ENCODE results near the gene P2RY13. TPM values are rescaled to one million over a fixed set of nuclear protein-coding genes. Genes with fewer than 3 reads are reported as not detected.

The P2RY13 gene
- total RNA-seq, 1 experiment from 2014 or later = not detected

- DNase-seq (peak; percentile 58), ATAC-seq (peak; percentile 49)
- peak overlapping the region; percentile 70 for H3K27ac ChIP-seq (ENCODE audit: low read length)
- no peaks in the 10 kb centered on the region for H4K20me1 ChIP-seq (ENCODE audit: low read length)
- POLR2A ChIA-PET (ENCODE audit: unreplicated experiment) = no interaction called here
- peak overlapping the region; percentile 15 for H3K4me3 ChIP-seq (ENCODE audit: low read length)
- no peaks in the 10 kb centered on the region for H3K9me3 ChIP-seq (ENCODE audit: low read length)
- H3K27me3 ChIP-seq (ENCODE audit: low read length) = no peaks in the 10 kb centered on the region
- peaks cover 69% of the 10 kb centered on the region for H3K4me1 ChIP-seq (ENCODE audit: insufficient read depth, low read length)
- H3K4me2 ChIP-seq (ENCODE audit: low read length) = peak overlapping the region; percentile 71
- TF ChIP-seq EZH2 (IDR thresholded peaks at IDR 0.05; ENCODE audit: low read length, unreplicated experiment) (no peak), CTCF (conservative IDR thresholded peaks at IDR 0.05; ENCODE audit: low read depth, low read length) (no peak), EZH2phosphoT487 (IDR thresholded peaks at IDR 0.05; ENCODE audit: borderline replicate concordance, low read length) (no peak)
- H3F3A ChIP-seq (ENCODE audit: low read length, unreplicated experiment) = peaks cover 6% of the 10 kb centered on the region
- no peaks in the 10 kb centered on the region for H3K9me2 ChIP-seq (replicated peaks; ENCODE audit: low read length)
- intact Hi-C loops (cut with micrococcal nuclease) = loop anchor here (2.0 to 5.0 kb wide), 2 partner anchors 29 to 588 kb away; no protein-coding TSS in a partner anchor
- H2AFZ ChIP-seq (ENCODE audit: low read length) = peak overlapping the region; percentile 9
- peak overlapping the region; percentile 53 for H3K9ac ChIP-seq (ENCODE audit: low read length)
- BruUV-seq (replicated peaks) = no TSS peak
- CTCF ChIA-PET = interaction anchor here (0.6 kb wide), 1 partner anchor 26 kb away, joined by 19 read pairs; no protein-coding TSS in a partner anchor
- peaks cover 20% of the 10 kb centered on the region for H3K79me2 ChIP-seq (ENCODE audit: low read length)
- no peaks in the 10 kb centered on the region for H3K36me3 ChIP-seq (ENCODE audit: low read depth, low read length)
Measured at GRCh38 chr3:151319628-151320027, 9.7 kb downstream of the P2RY13 start.

- H4K20me1 ChIP-seq (ENCODE audit: low read length) = no peaks in the 10 kb centered on the region
- ATAC-seq = peak; percentile 7
- H3K4me2 ChIP-seq (ENCODE audit: low read length) = peak overlapping the region; percentile 71
- ChIA-PET POLR2A (ENCODE audit: unreplicated experiment) (no interaction called here), CTCF (interaction anchor here (0.5 kb wide), 1 partner anchor 9 kb away, joined by 5 read pairs; no protein-coding TSS in a partner anchor)
- no peaks in the 10 kb centered on the region for H3K9me2 ChIP-seq (replicated peaks; ENCODE audit: low read length)
- peak overlapping the region; percentile 53 for H3K9ac ChIP-seq (ENCODE audit: low read length)
- peak overlapping the region; percentile 10; the same call in 1 of the 2 replicates for H2AFZ ChIP-seq (ENCODE audit: low read length)
- intact Hi-C loops (cut with micrococcal nuclease) = loop anchor here (2.0 to 5.0 kb wide), 2 partner anchors 28 to 588 kb away; no protein-coding TSS in a partner anchor
- H3K36me3 ChIP-seq (ENCODE audit: low read depth, low read length) = no peaks in the 10 kb centered on the region
- TF ChIP-seq EZH2phosphoT487 (IDR thresholded peaks at IDR 0.05; ENCODE audit: borderline replicate concordance, low read length) = no peak
- TF ChIP-seq CTCF (conservative IDR thresholded peaks at IDR 0.05; ENCODE audit: low read depth, low read length) = no peak
- no peak for TF ChIP-seq EZH2 (IDR thresholded peaks at IDR 0.05; ENCODE audit: low read length, unreplicated experiment)
- peak; percentile 39 for DNase-seq
- H3K79me2 ChIP-seq (ENCODE audit: low read length) = peaks cover 27% of the 10 kb centered on the region
- peak overlapping the region; percentile 70 for H3K27ac ChIP-seq (ENCODE audit: low read length)
- peaks cover 6% of the 10 kb centered on the region for H3F3A ChIP-seq (ENCODE audit: low read length, unreplicated experiment)
- H3K4me3 ChIP-seq (ENCODE audit: low read length) = peak overlapping the region; percentile 15; the same call in 1 of the 2 replicates
- no peaks in the 10 kb centered on the region for H3K27me3 ChIP-seq (ENCODE audit: low read length)
- BruUV-seq (replicated peaks) = no TSS peak
- H3K4me1 ChIP-seq (ENCODE audit: insufficient read depth, low read length) = peaks cover 75% of the 10 kb centered on the region
- no peaks in the 10 kb centered on the region for H3K9me3 ChIP-seq (ENCODE audit: low read length)
Measured at GRCh38 chr3:151318991-151319390, 10.4 kb downstream of the P2RY13 start.

- H3K9ac ChIP-seq (ENCODE audit: low read length) = 0 out of 2 replicates have a peak overlapping the region, but pooled peaks have one; percentile 53
- no peak for TF ChIP-seq EZH2phosphoT487 (IDR thresholded peaks at IDR 0.05; ENCODE audit: borderline replicate concordance, low read length)
- TF ChIP-seq EZH2 (IDR thresholded peaks at IDR 0.05; ENCODE audit: low read length, unreplicated experiment) = no peak
- TF ChIP-seq CTCF (conservative IDR thresholded peaks at IDR 0.05; ENCODE audit: low read depth, low read length) = no peak
- POLR2A ChIA-PET (ENCODE audit: unreplicated experiment) = no interaction called here
- H3K9me2 ChIP-seq (replicated peaks; ENCODE audit: low read length) = no peaks in the 10 kb centered on the region
- peaks cover 6% of the 10 kb centered on the region for H3F3A ChIP-seq (ENCODE audit: low read length, unreplicated experiment)
- no peak overlapping the region for H3K4me3 ChIP-seq (ENCODE audit: low read length)
- H4K20me1 ChIP-seq (ENCODE audit: low read length) = no peaks in the 10 kb centered on the region
- H3K27me3 ChIP-seq (ENCODE audit: low read length) = no peaks in the 10 kb centered on the region
- no peaks in the 10 kb centered on the region for H3K36me3 ChIP-seq (ENCODE audit: low read depth, low read length)
- H3K9me3 ChIP-seq (ENCODE audit: low read length) = no peaks in the 10 kb centered on the region
- peaks cover 75% of the 10 kb centered on the region for H3K4me1 ChIP-seq (ENCODE audit: insufficient read depth, low read length)
- no TSS peak for BruUV-seq (replicated peaks)
- CTCF ChIA-PET = no interaction called here
- ATAC-seq (peak; percentile 21), DNase-seq (peak; percentile 62)
- peak overlapping the region; percentile 71 for H3K4me2 ChIP-seq (ENCODE audit: low read length)
- intact Hi-C loops (cut with micrococcal nuclease) = loop anchor here (2.0 to 5.0 kb wide), 2 partner anchors 28 to 589 kb away; no protein-coding TSS in a partner anchor
- peaks cover 33% of the 10 kb centered on the region for H3K79me2 ChIP-seq (ENCODE audit: low read length)
- peak overlapping the region; percentile 70 for H3K27ac ChIP-seq (ENCODE audit: low read length)
- no peak overlapping the region for H2AFZ ChIP-seq (ENCODE audit: low read length)
Measured at GRCh38 chr3:151318313-151318712, 11.0 kb downstream of the P2RY13 start.

Measured in PC-3 (cell line).